ENCODE measurements around the gene GPR68.

- TF ChIP-seq CTCF (IDR thresholded peaks at IDR 0.05) (no peak), EZH2 (IDR thresholded peaks at IDR 0.05; ENCODE audit: borderline replicate concordance, insufficient read depth, low read depth, low read length, poor library complexity, severe bottlenecking) (no peak)
Measured at GRCh38 chr14:91214306-91214705, 30.2 kb downstream of the GPR68 start.
